Measurements from ENCODE around the gene ZNRF2. TPM values are rescaled to one million over a fixed set of nuclear protein-coding genes. Genes with fewer than 3 reads are reported as not detected.
A peak's percentile ranks its signal among the peaks of the same experiment; 100 is the strongest.

Gene ZNRF2
- total RNA-seq, 3 donors from 2014 or later (not counting 1 experiment from before 2014, with no cell fraction given) = 35.0 to 43.7 (median 36.3) TPM

DNA sequence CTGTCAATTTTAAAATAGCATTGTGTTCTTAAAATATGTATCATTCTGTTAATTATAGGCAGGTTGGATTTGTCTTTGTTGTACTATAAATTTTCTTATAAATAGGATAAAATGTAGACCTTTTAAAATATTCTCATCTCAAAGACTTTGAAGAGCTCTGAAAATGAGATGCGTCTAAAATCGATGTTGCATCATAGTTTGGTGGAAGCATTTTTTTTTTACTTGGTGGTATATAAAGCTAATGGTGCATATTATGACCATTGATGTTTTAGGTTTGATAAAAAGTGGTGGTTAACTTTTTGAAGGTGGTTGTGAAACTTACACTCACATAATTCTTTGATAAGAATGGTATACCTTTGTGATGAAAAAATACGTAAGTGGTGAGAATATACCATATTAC, 69.1 kb downstream of the ZNRF2 start:
- no peak overlapping the region for H3K4me3 ChIP-seq (ENCODE audit: low read length)
- Mint-ChIP-seq H3K27ac (peak overlapping the region in 1 of 2 donors; percentile 19), H3K36me3 (peaks cover 8% of the 10 kb centered on the region), H3K9me3 (no peaks in the 10 kb centered on the region), H3K27me3 (ENCODE audit: low read depth in 2 of 2) (no peaks in the 10 kb centered on the region), H3K4me3 (no peak overlapping the region), H3K4me1 (peaks cover 38 to 39% of the 10 kb centered on the region in 2 donors)
- no peak overlapping the region for H3K27ac ChIP-seq (ENCODE audit: low read length)
- ATAC-seq (no peak), DNase-seq (no peak)
- no peaks in the 10 kb centered on the region for H3K9me3 ChIP-seq (ENCODE audit: control insufficient read depth, insufficient read depth, low read length)
- WGBS (ENCODE audit: insufficient coverage) = 100% methylated on average over 2 of the region's 3 CpGs
- no peaks in the 10 kb centered on the region for H3K27me3 ChIP-seq (ENCODE audit: control insufficient read depth, insufficient read depth, low read length)
- intact Hi-C loops (cut with micrococcal nuclease) = no loop called here
- TF ChIP-seq, protein P1, sequence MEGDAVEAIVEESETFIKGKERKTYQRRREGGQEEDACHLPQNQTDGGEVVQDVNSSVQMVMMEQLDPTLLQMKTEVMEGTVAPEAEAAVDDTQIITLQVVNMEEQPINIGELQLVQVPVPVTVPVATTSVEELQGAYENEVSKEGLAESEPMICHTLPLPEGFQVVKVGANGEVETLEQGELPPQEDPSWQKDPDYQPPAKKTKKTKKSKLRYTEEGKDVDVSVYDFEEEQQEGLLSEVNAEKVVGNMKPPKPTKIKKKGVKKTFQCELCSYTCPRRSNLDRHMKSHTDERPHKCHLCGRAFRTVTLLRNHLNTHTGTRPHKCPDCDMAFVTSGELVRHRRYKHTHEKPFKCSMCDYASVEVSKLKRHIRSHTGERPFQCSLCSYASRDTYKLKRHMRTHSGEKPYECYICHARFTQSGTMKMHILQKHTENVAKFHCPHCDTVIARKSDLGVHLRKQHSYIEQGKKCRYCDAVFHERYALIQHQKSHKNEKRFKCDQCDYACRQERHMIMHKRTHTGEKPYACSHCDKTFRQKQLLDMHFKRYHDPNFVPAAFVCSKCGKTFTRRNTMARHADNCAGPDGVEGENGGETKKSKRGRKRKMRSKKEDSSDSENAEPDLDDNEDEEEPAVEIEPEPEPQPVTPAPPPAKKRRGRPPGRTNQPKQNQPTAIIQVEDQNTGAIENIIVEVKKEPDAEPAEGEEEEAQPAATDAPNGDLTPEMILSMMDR (IDR thresholded peaks at IDR 0.05) = no peak
- H3K4me1 ChIP-seq (ENCODE audit: control insufficient read depth, insufficient read depth, low read length) = peaks cover under 1% of the 10 kb centered on the region
- H3K36me3 ChIP-seq (ENCODE audit: control insufficient read depth, insufficient read depth, low read length) = peaks cover 4% of the 10 kb centered on the region

DNA sequence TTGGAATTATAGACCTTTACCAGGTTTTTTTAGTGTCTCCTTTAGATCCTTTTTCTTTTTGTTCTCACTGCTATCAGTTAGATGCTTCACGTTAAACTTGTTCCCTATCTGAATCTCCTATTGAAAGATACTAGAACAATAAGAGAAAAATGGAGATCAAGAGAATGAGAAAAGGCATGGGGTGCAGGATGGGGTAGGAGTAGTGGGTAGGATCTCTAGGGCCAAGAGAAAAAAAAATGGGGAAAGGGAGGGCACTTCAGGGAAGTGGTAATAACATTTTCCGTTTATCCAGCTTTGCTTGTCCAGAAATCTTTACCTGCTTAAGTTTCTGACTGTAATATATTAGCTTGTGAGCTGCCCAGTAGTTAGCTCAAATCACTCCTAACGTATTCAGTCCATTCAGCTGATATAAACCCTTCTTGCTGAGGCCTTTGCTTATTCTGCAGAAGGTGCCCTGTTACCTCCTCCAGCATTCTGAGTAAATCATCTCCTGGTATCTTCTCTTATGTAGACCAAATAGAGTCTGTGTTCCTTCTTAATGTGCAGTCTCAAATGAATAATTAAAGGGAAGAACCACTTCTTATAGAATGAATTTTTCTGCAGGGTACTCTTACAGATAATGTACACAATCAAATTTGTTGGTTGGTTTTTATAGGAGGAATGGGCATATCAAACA, 69.7 kb downstream of the ZNRF2 start:
- peaks cover 8% of the 10 kb centered on the region for H3K36me3 Mint-ChIP-seq
- no peak overlapping the region for H3K4me3 ChIP-seq (ENCODE audit: low read length)
- H3K36me3 ChIP-seq (ENCODE audit: control insufficient read depth, insufficient read depth, low read length) = peaks cover 4% of the 10 kb centered on the region
- H3K4me1 Mint-ChIP-seq = peaks cover 33 to 34% of the 10 kb centered on the region in 2 donors
- TF ChIP-seq, protein P1 (IDR thresholded peaks at IDR 0.05) = no peak
- intact Hi-C loops (cut with micrococcal nuclease) = no loop called here
- H3K27ac Mint-ChIP-seq = peak overlapping the region in 1 of 2 donors; percentile 19
- no peaks in the 10 kb centered on the region for H3K4me1 ChIP-seq (ENCODE audit: control insufficient read depth, insufficient read depth, low read length)
- H3K9me3 Mint-ChIP-seq = no peaks in the 10 kb centered on the region
- H3K27me3 ChIP-seq (ENCODE audit: control insufficient read depth, insufficient read depth, low read length) = no peaks in the 10 kb centered on the region
- WGBS (ENCODE audit: insufficient coverage) = 96% methylated on average over 2 of the region's 3 CpGs
- no peak overlapping the region for H3K27ac ChIP-seq (ENCODE audit: low read length)
- no peak for DNase-seq
- H3K4me3 Mint-ChIP-seq = no peak overlapping the region
- no peak for ATAC-seq
- no peaks in the 10 kb centered on the region for H3K9me3 ChIP-seq (ENCODE audit: control insufficient read depth, insufficient read depth, low read length)
- no peaks in the 10 kb centered on the region for H3K27me3 Mint-ChIP-seq (ENCODE audit: low read depth in 2 of 2)

DNA sequence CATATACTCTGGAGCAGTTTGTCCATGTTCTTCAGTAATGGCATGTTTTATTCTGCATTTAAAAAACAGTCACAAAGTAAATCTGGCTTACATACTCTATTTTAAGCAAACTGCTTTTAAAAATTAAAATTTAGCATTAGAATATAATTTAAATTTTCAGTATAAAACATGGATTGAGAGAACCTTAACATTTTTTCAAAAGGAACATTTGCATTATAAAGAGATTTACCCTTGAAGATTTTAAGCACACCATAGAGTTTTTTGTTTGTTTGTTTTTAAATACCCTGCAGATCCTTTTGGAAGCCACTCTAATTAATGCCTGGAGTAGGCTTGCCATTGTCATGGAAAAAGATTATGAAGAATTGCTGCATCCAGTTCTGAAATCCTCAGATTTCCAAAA, 70.4 kb downstream of the ZNRF2 start:
- intact Hi-C loops (cut with micrococcal nuclease) = no loop called here
- H3K36me3 ChIP-seq (ENCODE audit: control insufficient read depth, insufficient read depth, low read length) = peaks cover 4% of the 10 kb centered on the region
- no peak for ATAC-seq
- DNase-seq = no peak
- no peak overlapping the region for H3K4me3 Mint-ChIP-seq
- TF ChIP-seq, protein P1 (IDR thresholded peaks at IDR 0.05) = no peak
- H3K4me1 Mint-ChIP-seq = peaks cover 30 to 32% of the 10 kb centered on the region in 2 donors
- H3K27ac Mint-ChIP-seq = no peak overlapping the region
- peaks cover 8% of the 10 kb centered on the region for H3K36me3 Mint-ChIP-seq
- no peaks in the 10 kb centered on the region for H3K27me3 Mint-ChIP-seq (ENCODE audit: low read depth in 2 of 2)
- no peaks in the 10 kb centered on the region for H3K4me1 ChIP-seq (ENCODE audit: control insufficient read depth, insufficient read depth, low read length)
- no peaks in the 10 kb centered on the region for H3K9me3 ChIP-seq (ENCODE audit: control insufficient read depth, insufficient read depth, low read length)
- H3K27me3 ChIP-seq (ENCODE audit: control insufficient read depth, insufficient read depth, low read length) = no peaks in the 10 kb centered on the region
- no peaks in the 10 kb centered on the region for H3K9me3 Mint-ChIP-seq
- no peak overlapping the region for H3K27ac ChIP-seq (ENCODE audit: low read length)
- no peak overlapping the region for H3K4me3 ChIP-seq (ENCODE audit: low read length)

DNA sequence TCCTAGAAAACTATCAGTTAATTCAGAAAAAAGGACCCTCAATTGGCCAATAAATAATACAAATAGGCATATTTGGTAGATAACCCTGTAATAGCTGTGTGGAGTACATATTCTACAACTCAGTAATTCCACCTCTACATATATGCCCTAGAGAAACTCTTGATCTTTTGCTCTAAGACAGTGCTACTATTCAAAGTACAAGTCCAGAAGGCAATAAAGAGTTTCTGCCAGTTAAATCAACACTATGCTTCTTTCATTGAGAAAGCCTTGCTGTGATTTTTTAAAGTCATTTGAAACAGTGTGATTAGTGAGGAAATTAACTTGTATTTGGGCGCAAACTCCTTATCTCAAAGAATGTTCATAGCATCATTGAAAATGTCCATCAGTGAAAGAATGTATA, 75.6 kb downstream of the ZNRF2 start:
- Mint-ChIP-seq H3K4me3 (no peak overlapping the region), H3K36me3 (peaks cover 8% of the 10 kb centered on the region), H3K27me3 (ENCODE audit: low read depth in 2 of 2) (no peaks in the 10 kb centered on the region), H3K9me3 (no peaks in the 10 kb centered on the region), H3K27ac (no peak overlapping the region), H3K4me1 (peaks cover 17 to 21% of the 10 kb centered on the region in 2 donors)
- WGBS (ENCODE audit: insufficient coverage) = no CpG with 5 or more reads among the region's 1 CpG
- no peak for DNase-seq
- Histone ChIP-seq H3K4me1 (ENCODE audit: control insufficient read depth, insufficient read depth, low read length) (no peaks in the 10 kb centered on the region), H3K27ac (ENCODE audit: low read length) (no peak overlapping the region), H3K27me3 (ENCODE audit: control insufficient read depth, insufficient read depth, low read length) (no peaks in the 10 kb centered on the region), H3K4me3 (ENCODE audit: low read length) (no peak overlapping the region), H3K36me3 (ENCODE audit: control insufficient read depth, insufficient read depth, low read length) (peaks cover 6% of the 10 kb centered on the region), H3K9me3 (ENCODE audit: control insufficient read depth, insufficient read depth, low read length) (no peaks in the 10 kb centered on the region)
- TF ChIP-seq, protein P1 (IDR thresholded peaks at IDR 0.05) = no peak
- intact Hi-C loops (cut with micrococcal nuclease) = no loop called here
- ATAC-seq = no peak

Data from natural killer cell (primary cell).